ENCODE results near the gene RPL35. TPM values are rescaled to one million over a fixed set of nuclear protein-coding genes. Genes with fewer than 3 reads are reported as not detected.
A peak's percentile ranks its signal among the peaks of the same experiment; 100 is the strongest.

RPL35 gene
- total and polyA plus RNA-seq, 2 of the 8 experiments (the other 6 are each of a cell fraction or from before 2014, with no cell fraction given) = 1,831 to 2,448 TPM

GRCh38 chr9:124868511-124869465 is 7.0 kb upstream of the RPL35 start (continued):
- no peak; a peak in 1 of 4 replicates for TF ChIP-seq RAD21 (IDR thresholded peaks at IDR 0.05 in 1 of 2, conservative IDR thresholded peaks at IDR 0.05 in 1 of 2; ENCODE audit: low read depth in 2 of 2, low read length in 2 of 2)
- no peak for TF ChIP-seq CEBPB (IDR thresholded peaks at IDR 0.05; ENCODE audit: low read depth, low read length)
- TF ChIP-seq MAX (IDR thresholded peaks at IDR 0.05) = peak; percentile 91
- TF ChIP-seq SUZ12 (IDR thresholded peaks at IDR 0.05; ENCODE audit: low read length) = no peak
- TF ChIP-seq CTBP2 (IDR thresholded peaks at IDR 0.05; ENCODE audit: borderline replicate concordance, insufficient read depth, insufficient read length, low read length) = no peak
- no peak for TF ChIP-seq CHD2 (IDR thresholded peaks at IDR 0.05; ENCODE audit: low read length)
- no peak for TF ChIP-seq RFX5 (IDR thresholded peaks at IDR 0.05; ENCODE audit: borderline replicate concordance, low read depth, low read length)
- no peak for TF ChIP-seq SP4 (IDR thresholded peaks at IDR 0.05; ENCODE audit: low read length)
- TF ChIP-seq CHD1 (IDR thresholded peaks at IDR 0.05; ENCODE audit: low read depth, low read length) = no peak
- TF ChIP-seq CBX5 (IDR thresholded peaks at IDR 0.05; ENCODE audit: low read depth, low read length) = no peak
- TF ChIP-seq POLR2AphosphoS5 (IDR thresholded peaks at IDR 0.05; ENCODE audit: low read depth, low read length) = peak; percentile 68
- TF ChIP-seq YY1 (IDR thresholded peaks at IDR 0.05; ENCODE audit: low read depth, low read length) = no peak
- peak; percentile 78 to 79; a peak in 2 of 4 replicates for TF ChIP-seq SIN3A (conservative IDR thresholded peaks at IDR 0.05 in 1 of 2, IDR thresholded peaks at IDR 0.05 in 1 of 2; ENCODE audit: low read depth in 1 of 2, low read length in 2 of 2)
- TF ChIP-seq SAP30 (IDR thresholded peaks at IDR 0.05; ENCODE audit: insufficient read depth, insufficient replicate concordance, low read length) = peak; percentile 96
- no peak for TF ChIP-seq ATF2 (IDR thresholded peaks at IDR 0.05; ENCODE audit: low read length)
- peak; percentile 15; the same call in 1 of the 2 replicates for TF ChIP-seq KDM5A (IDR thresholded peaks at IDR 0.05; ENCODE audit: low read length)
- TF ChIP-seq KDM1A (IDR thresholded peaks at IDR 0.05; ENCODE audit: borderline replicate concordance, low read length) = no peak
- no peak for TF ChIP-seq CREB1 (IDR thresholded peaks at IDR 0.05)
- TF ChIP-seq TCF12 (IDR thresholded peaks at IDR 0.05; ENCODE audit: low read depth, low read length) = no peak
- TF ChIP-seq ZNF274 (IDR thresholded peaks at IDR 0.05; ENCODE audit: borderline replicate concordance, extremely low read depth, low read length) = no peak
- no peak for TF ChIP-seq SIRT6 (IDR thresholded peaks at IDR 0.05; ENCODE audit: low read length)
- TF ChIP-seq PHF8 (conservative IDR thresholded peaks at IDR 0.05; ENCODE audit: low read depth, low read length) = peak; percentile 90
